Central memory CD8-positive, alpha-beta T cell (primary cell): ENCODE results near the gene HOXB13.

Experiments
- ATAC-seq: fragments of 150-1000 bp; cut with Tn5 transposase; replicated peaks from 2 replicates; pipeline ENCODE4 v1.10.0; 2022; ENCODE audit warnings: mild to moderate bottlenecking, moderate FRiP score, moderate number of reproducible peaks; ENCODE audit not compliant: poor library complexity, severe bottlenecking; ENCODE audit errors: extremely low read depth
- DNase-seq, 2 donors: peaks; one replicate each; pipeline ENCODE4 v3.0.0; 2021; ENCODE audit warnings: low spot score in 2 of 2
- H3K27ac Mint-ChIP-seq: one replicate; pipeline ENCODE4 v1.8.0; 2022; ENCODE audit warnings: low read depth, mild to moderate bottlenecking, moderate library complexity, mixed read lengths
- H3K27me3 Mint-ChIP-seq: one replicate; pipeline ENCODE4 v1.8.0; 2022; ENCODE audit warnings: mixed read lengths
- H3K36me3 Mint-ChIP-seq: one replicate; pipeline ENCODE4 v1.8.0; 2022; ENCODE audit warnings: mild to moderate bottlenecking, moderate library complexity, mixed read lengths; ENCODE audit not compliant: insufficient read depth
- H3K4me1 Mint-ChIP-seq: one replicate; pipeline ENCODE4 v1.8.0; 2022; ENCODE audit warnings: mixed read lengths
- H3K4me3 Mint-ChIP-seq: one replicate; pipeline ENCODE4 v1.8.0; 2022; ENCODE audit warnings: mild to moderate bottlenecking, moderate library complexity, mixed read lengths
- H3K9me3 Mint-ChIP-seq: one replicate; pipeline ENCODE4 v1.8.0; 2022; ENCODE audit warnings: mixed read lengths

Gene HOXB13

DNA sequence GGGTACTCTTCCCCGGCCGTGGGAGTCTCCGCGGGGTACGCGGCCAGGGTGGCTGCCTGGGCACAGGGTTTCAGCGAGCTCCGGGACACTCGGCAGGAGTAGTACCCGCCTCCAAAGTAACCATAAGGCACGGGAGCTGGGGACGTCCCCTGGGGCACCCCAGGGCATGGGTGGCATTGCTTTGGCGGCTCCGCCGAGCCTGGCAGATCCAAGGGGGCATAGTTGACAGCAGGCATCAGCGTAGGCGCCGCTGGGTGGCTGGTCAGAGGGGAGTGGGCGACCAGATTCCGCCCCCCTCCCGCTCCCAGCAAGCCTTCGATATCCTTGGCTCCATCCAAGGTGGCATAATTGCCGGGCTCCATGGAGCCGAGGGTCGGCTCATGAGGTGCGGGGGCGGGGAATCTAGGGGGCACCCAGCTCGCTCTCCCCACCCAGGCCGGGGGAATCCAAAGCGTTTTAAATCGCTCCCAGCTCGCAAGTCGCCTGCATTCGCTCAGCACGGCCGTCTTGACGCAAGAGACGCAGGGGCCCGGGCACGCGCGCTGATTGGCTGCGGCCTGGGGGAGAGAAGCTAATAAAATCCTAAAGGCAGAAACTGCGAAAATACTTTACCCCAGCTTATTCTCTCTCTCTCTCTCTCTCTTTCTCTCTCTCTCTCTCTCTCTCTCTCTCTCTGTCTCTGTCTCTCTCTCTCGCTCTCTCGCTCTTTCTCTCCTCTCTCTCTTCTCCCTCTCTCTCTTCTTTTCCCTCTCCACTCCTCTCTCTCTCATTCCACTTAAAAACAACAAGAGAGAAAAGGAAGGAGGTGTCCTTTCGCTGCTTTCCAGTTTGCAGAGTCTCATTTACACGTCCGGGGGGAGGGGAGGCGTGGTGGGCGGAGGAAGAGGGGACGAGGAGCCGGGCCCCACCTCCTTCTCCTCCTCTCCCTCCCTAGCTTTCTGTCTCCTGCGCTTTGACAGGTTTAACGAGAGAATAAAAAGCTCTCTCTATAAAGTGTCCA lies at the start of gene HOXB13:
Gene HOXB13, minus strand, starts transcription at position 519 of the 1,000 bp plus-strand sequence. Its CDS starts 157 bp downstream, at position 362.
- Mint-ChIP-seq H3K4me1 (peaks cover 40% of the 10 kb centered on the region), H3K27me3 (peaks cover 100% of the 10 kb centered on the region)

DNA sequence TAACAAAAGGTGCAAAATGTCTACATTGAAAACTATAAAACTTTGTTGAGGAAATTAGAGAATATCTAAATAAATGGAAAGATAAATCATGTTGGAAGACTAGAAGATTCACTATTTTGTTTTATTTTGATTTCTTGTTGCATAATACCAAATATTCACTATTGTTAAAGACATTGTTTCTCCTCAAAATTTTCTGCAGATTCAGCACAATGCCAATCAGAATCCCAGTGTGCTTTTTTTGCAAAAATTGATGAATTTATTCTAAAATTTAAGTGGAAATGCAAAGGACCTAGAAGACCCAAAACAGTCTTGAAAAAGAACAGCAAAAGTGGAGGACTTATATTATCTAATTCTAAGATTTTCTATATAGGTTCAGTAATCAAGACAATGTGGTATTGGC lies 48.1 kb upstream of the HOXB13 start:
- Mint-ChIP-seq H3K27ac (no peak overlapping the region), H3K27me3 (peaks cover 29% of the 10 kb centered on the region), H3K4me1 (no peaks in the 10 kb centered on the region), H3K4me3 (no peak overlapping the region), H3K9me3 (no peaks in the 10 kb centered on the region), H3K36me3 (no peaks in the 10 kb centered on the region)
- DNase-seq (no peak), ATAC-seq (no peak)

More for the DNA sequence above, at the start of gene HOXB13:
- Mint-ChIP-seq H3K9me3 (no peaks in the 10 kb centered on the region), H3K4me3 (peak within 1 kb of the TSS; percentile 75), H3K27ac (peak within 1 kb of the TSS; percentile 87), H3K36me3 (peaks cover 26% of the 10 kb centered on the region)
- ATAC-seq (peak; percentile 31), DNase-seq (no peak)

- ATAC-seq: no peak
- Mint-ChIP-seq H3K27ac (no peak overlapping the region), H3K27me3 (peaks cover 59% of the 10 kb centered on the region), H3K4me3 (no peak overlapping the region), H3K9me3 (no peaks in the 10 kb centered on the region), H3K36me3 (no peaks in the 10 kb centered on the region), H3K4me1 (no peaks in the 10 kb centered on the region)
- no peak for DNase-seq
These were observed 44.7 kb upstream of the HOXB13 start for GRCh38 chr17:48773245-48773644.

GRCh38 chr17:48770954-48771353 lies 42.4 kb upstream of the HOXB13 start:
- no peak for DNase-seq
- Mint-ChIP-seq H3K27ac (no peak overlapping the region), H3K4me1 (no peaks in the 10 kb centered on the region), H3K36me3 (no peaks in the 10 kb centered on the region), H3K27me3 (peaks cover 57% of the 10 kb centered on the region), H3K4me3 (no peak overlapping the region), H3K9me3 (no peaks in the 10 kb centered on the region)
- ATAC-seq: no peak

GRCh38 chr17:48769009-48769675 lies 40.6 kb upstream of the HOXB13 start:
- no peaks in the 10 kb centered on the region for H3K9me3 Mint-ChIP-seq
- no peaks in the 10 kb centered on the region for H3K4me1 Mint-ChIP-seq
- no peak for ATAC-seq
- no peak overlapping the region for H3K27ac Mint-ChIP-seq
- no peak for DNase-seq
- H3K27me3 Mint-ChIP-seq: peaks cover 73% of the 10 kb centered on the region
- H3K4me3 Mint-ChIP-seq: no peak overlapping the region
- H3K36me3 Mint-ChIP-seq: no peaks in the 10 kb centered on the region

GRCh38 chr17:48767263-48767774 lies 38.8 kb upstream of the HOXB13 start:
- no peak for ATAC-seq
- DNase-seq: no peak
- no peaks in the 10 kb centered on the region for H3K9me3 Mint-ChIP-seq
- peaks cover 79% of the 10 kb centered on the region for H3K27me3 Mint-ChIP-seq
- H3K36me3 Mint-ChIP-seq: no peaks in the 10 kb centered on the region
- no peaks in the 10 kb centered on the region for H3K4me1 Mint-ChIP-seq
- H3K4me3 Mint-ChIP-seq: no peak overlapping the region
- H3K27ac Mint-ChIP-seq: no peak overlapping the region

DNA sequence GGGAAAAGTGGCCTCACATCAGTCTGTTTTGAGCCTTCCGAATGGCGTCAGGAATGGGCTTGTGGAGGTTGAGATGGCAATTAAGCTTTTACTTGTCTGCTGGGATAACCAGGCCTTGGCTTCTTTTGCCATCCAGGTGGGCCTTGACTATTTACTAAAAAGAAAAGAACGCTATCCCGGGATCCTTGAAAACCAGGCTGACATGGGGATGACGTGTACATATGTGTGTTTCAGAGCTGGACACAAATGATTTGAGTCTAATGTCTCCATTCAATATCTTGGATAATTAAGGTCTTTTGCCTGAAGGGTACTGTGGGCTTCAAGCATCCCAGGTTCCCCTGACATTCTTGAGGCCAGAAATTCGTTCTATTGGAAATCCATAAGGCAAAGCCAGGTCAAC lies 32.6 kb upstream of the HOXB13 start:
- Mint-ChIP-seq H3K27ac (no peak overlapping the region), H3K9me3 (no peaks in the 10 kb centered on the region), H3K4me3 (no peak overlapping the region), H3K27me3 (peaks cover 97% of the 10 kb centered on the region), H3K4me1 (no peaks in the 10 kb centered on the region), H3K36me3 (no peaks in the 10 kb centered on the region)
- DNase-seq: no peak
- no peak for ATAC-seq

GRCh38 chr17:48760411-48760810 lies 31.9 kb upstream of the HOXB13 start:
- H3K27me3 Mint-ChIP-seq: peaks cover 97% of the 10 kb centered on the region
- no peaks in the 10 kb centered on the region for H3K36me3 Mint-ChIP-seq
- no peak overlapping the region for H3K27ac Mint-ChIP-seq
- H3K4me1 Mint-ChIP-seq: no peaks in the 10 kb centered on the region
- no peak overlapping the region for H3K4me3 Mint-ChIP-seq
- ATAC-seq: no peak
- H3K9me3 Mint-ChIP-seq: no peaks in the 10 kb centered on the region
- DNase-seq: no peak

DNA sequence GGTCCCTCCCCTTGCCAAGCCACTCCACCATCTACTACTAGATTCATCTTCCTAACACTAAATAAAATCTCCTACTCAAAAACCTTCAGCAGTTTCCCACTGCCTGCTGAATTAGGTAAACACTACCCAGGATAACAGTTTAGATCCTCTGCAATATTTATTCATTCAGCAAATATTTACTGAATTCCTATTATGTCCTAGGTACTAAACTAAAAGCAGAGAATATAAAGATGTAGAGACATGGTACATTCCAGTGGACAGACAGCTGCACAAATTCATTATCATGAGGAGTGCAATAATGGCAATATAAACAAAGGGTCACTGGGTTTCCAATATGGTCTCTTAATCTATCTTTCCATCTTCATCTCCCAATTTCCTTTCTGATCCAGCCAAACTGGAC lies 30.7 kb upstream of the HOXB13 start:
- Mint-ChIP-seq H3K27ac (peak overlapping the region; percentile 52), H3K4me3 (no peak overlapping the region), H3K27me3 (peaks cover 99% of the 10 kb centered on the region), H3K4me1 (peaks cover 4% of the 10 kb centered on the region), H3K9me3 (no peaks in the 10 kb centered on the region), H3K36me3 (no peaks in the 10 kb centered on the region)
- DNase-seq: no peak
- ATAC-seq: no peak

- Mint-ChIP-seq H3K36me3 (peaks cover 6% of the 10 kb centered on the region), H3K4me3 (no peak overlapping the region), H3K9me3 (no peaks in the 10 kb centered on the region), H3K4me1 (peaks cover 14% of the 10 kb centered on the region), H3K27ac (no peak overlapping the region), H3K27me3 (peaks cover 99% of the 10 kb centered on the region)
- ATAC-seq (no peak), DNase-seq (no peak)
These were observed 29.0 kb upstream of the HOXB13 start for GRCh38 chr17:48757524-48757961.

DNA sequence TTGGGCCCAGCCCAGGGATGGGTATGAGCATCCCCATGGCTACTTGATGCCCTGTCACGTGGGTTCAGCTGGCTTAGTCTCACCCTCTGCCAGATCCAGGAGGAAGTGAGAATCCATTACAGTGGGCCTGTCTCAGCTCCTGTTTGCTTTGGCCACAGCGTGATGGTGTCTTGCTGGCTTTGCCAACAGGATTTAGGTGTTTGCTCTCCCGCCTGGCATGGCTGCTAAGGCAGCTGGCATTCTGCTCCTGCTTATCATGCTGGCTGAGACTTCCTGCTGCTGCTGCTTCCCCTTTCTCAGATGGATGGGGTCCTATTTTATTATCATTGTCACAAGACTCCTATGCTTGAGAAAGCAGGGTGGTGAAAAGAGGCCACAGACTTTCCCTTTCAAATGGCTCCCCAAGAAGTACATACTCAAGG lies 28.3 kb upstream of the HOXB13 start:
- Mint-ChIP-seq H3K27ac (no peak overlapping the region), H3K27me3 (peaks cover 99% of the 10 kb centered on the region), H3K9me3 (no peaks in the 10 kb centered on the region), H3K4me1 (peaks cover 14% of the 10 kb centered on the region), H3K4me3 (no peak overlapping the region), H3K36me3 (peaks cover 6% of the 10 kb centered on the region)
- ATAC-seq (no peak), DNase-seq (no peak)

DNA sequence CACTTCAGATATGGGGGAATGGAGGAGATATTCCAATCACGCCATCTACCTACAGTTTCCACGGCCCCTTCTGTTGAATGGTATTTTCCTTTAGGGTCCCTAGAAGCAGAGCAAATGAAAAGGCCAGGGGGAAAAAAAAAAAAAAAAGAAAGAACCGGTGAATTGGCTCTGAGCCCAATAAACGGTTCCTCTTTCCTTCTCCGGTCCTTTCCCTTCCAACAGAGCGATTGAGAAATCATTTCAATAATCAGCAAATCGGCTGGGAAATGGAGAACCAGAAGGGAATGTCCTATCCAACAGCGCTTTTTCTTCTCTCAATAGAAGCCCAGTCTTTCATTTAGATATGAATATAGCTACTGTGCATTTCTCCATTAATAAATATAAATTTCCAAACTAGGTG lies 26.8 kb upstream of the HOXB13 start:
- Mint-ChIP-seq H3K4me3 (no peak overlapping the region), H3K36me3 (peaks cover 8% of the 10 kb centered on the region), H3K9me3 (no peaks in the 10 kb centered on the region), H3K4me1 (peaks cover 14% of the 10 kb centered on the region), H3K27me3 (peaks cover 98% of the 10 kb centered on the region), H3K27ac (peak overlapping the region; percentile 38)
- DNase-seq (no peak), ATAC-seq (no peak)
